Esophagus muscularis mucosa (tissue), 4 donors: ENCODE data around the gene HARBI1.

Experiments used
- EP300 ChIP-seq: sonication (generic); formaldehyde crosslinking; IDR thresholded peaks from one replicate; pipeline ENCODE4 v1.6.1; 2017; ENCODE audit warnings: antibody characterized with exemption
- POLR2AphosphoS5 ChIP-seq, 2 donors: sonication (generic); formaldehyde crosslinking; IDR thresholded peaks; one replicate each; pipeline ENCODE4 v1.6.1; 2017; ENCODE audit warnings: antibody characterized with exemption in 2 of 2
- TF ChIP-seq, protein P1 (sequence below), 3 experiments: fragments of 200-600 bp in 2 of 3; fragments of 450-650 bp in 1 of 3; sonication (generic) in 2 of 3; IDR thresholded peaks; one replicate each; pipeline ENCODE4 v1.5.1; 2017 to 2019; ENCODE audit warnings: antibody characterized with exemption in 3 of 3, mild to moderate bottlenecking in 2 of 3, moderate library complexity in 1 of 3

DNA sequence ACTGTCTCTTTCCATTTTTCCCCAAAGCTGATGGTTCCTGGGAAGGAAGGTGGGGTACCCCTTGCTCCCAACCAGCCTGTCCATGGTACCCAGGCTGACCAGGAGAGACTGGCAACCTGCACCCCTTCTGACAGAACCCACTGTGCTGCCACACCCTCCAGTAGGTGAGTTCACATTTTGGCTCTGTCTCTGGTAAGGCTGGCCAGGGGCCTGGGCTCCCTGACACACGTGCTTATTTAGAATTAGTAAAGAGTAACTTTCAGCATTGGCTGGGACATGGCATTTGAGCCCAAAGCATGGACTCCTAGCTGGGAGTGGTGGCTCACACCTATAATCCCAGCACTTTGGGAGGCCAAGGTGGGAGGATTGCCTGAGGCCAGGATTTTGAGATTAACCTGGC lies 48.3 kb upstream of the HARBI1 start:
- no peak for TF ChIP-seq POLR2AphosphoS5 (IDR thresholded peaks at IDR 0.05)
- TF ChIP-seq, protein P1, sequence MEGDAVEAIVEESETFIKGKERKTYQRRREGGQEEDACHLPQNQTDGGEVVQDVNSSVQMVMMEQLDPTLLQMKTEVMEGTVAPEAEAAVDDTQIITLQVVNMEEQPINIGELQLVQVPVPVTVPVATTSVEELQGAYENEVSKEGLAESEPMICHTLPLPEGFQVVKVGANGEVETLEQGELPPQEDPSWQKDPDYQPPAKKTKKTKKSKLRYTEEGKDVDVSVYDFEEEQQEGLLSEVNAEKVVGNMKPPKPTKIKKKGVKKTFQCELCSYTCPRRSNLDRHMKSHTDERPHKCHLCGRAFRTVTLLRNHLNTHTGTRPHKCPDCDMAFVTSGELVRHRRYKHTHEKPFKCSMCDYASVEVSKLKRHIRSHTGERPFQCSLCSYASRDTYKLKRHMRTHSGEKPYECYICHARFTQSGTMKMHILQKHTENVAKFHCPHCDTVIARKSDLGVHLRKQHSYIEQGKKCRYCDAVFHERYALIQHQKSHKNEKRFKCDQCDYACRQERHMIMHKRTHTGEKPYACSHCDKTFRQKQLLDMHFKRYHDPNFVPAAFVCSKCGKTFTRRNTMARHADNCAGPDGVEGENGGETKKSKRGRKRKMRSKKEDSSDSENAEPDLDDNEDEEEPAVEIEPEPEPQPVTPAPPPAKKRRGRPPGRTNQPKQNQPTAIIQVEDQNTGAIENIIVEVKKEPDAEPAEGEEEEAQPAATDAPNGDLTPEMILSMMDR (IDR thresholded peaks at IDR 0.05) = no peak
- TF ChIP-seq EP300 = no peak
